Mammary epithelial cell (primary cell): Measurements from ENCODE around the gene CCDC50.

Experiments
- CTCF ChIP-seq, 2 donors: IDR thresholded peaks in 1 of 2; conservative IDR thresholded peaks in 1 of 2; 2 replicates each; pipeline ENCODE4 v1.5.1; 2011 to 2012; ENCODE audit warnings: inconsistent platforms in 2 of 2, low read length in 2 of 2, mild to moderate bottlenecking in 2 of 2, control low read depth in 1 of 2, low read depth in 1 of 2; ENCODE audit not compliant: insufficient read depth in 1 of 2; ENCODE audit errors: extremely low read depth in 1 of 2
- EZH2 ChIP-seq: IDR thresholded peaks from 2 replicates; pipeline ENCODE4 v1.6.1; 2012; ENCODE audit warnings: low read length, inconsistent platforms, borderline replicate concordance

- TF ChIP-seq CTCF (conservative IDR thresholded peaks at IDR 0.05 in 1 of 2, IDR thresholded peaks at IDR 0.05 in 1 of 2; ENCODE audit: extremely low read depth in 1 of 2, insufficient read depth in 1 of 2, low read depth in 1 of 2, low read length in 2 of 2), result no peak
- TF ChIP-seq EZH2, result no peak
Observed at GRCh38 chr3:191426311-191426710, 97.1 kb downstream of the CCDC50 start.
